ENCODE data around the gene RNF144A.

Gene RNF144A

GRCh38 chr2:6966446-6966940, 49.3 kb downstream of the RNF144A start:
- TF ChIP-seq REST (IDR thresholded peaks at IDR 0.05; ENCODE audit: insufficient read depth in 1 of 2, low read depth in 2 of 2, low read length in 2 of 2) (no peak), SIN3A (IDR thresholded peaks at IDR 0.05; ENCODE audit: borderline replicate concordance, insufficient read depth, low read length) (no peak), POLR2AphosphoS5 (IDR thresholded peaks at IDR 0.05; ENCODE audit: low read depth, low read length) (no peak), TAF1 (IDR thresholded peaks at IDR 0.05; ENCODE audit: borderline replicate concordance, insufficient read depth, low read length) (no peak), FOXP2 (optimal IDR thresholded peaks at IDR 0.05; ENCODE audit: borderline replicate concordance, extremely low read depth, extremely low read length, insufficient read depth) (no peak)

DNA sequence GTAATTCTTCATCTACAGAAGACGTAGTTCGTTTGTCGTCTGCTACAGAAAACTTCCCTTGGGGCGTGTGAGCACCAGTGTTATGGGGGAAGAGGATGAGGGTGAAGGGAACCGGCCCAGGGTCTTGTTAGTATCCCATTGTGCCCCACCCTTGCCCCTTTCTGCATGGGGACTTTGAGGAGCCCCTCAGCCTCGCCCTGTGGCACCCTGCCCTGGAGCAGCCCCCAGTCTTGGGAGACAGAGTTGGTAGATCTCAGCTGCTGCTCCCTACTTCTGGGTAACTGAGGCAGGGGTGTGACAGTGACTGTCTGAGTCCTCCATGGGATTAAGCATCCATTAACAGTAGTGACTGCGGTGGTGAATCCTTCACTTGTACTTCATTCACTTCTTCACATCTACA, 50.1 kb downstream of the RNF144A start:
- TF ChIP-seq POLR2AphosphoS5 (IDR thresholded peaks at IDR 0.05; ENCODE audit: low read depth, low read length), result no peak
- no peak for TF ChIP-seq SIN3A (IDR thresholded peaks at IDR 0.05; ENCODE audit: borderline replicate concordance, insufficient read depth, low read length)
- TF ChIP-seq FOXP2 (optimal IDR thresholded peaks at IDR 0.05; ENCODE audit: borderline replicate concordance, extremely low read depth, extremely low read length, insufficient read depth), result no peak
- TF ChIP-seq REST (IDR thresholded peaks at IDR 0.05; ENCODE audit: insufficient read depth in 1 of 2, low read depth in 2 of 2, low read length in 2 of 2), result no peak

DNA sequence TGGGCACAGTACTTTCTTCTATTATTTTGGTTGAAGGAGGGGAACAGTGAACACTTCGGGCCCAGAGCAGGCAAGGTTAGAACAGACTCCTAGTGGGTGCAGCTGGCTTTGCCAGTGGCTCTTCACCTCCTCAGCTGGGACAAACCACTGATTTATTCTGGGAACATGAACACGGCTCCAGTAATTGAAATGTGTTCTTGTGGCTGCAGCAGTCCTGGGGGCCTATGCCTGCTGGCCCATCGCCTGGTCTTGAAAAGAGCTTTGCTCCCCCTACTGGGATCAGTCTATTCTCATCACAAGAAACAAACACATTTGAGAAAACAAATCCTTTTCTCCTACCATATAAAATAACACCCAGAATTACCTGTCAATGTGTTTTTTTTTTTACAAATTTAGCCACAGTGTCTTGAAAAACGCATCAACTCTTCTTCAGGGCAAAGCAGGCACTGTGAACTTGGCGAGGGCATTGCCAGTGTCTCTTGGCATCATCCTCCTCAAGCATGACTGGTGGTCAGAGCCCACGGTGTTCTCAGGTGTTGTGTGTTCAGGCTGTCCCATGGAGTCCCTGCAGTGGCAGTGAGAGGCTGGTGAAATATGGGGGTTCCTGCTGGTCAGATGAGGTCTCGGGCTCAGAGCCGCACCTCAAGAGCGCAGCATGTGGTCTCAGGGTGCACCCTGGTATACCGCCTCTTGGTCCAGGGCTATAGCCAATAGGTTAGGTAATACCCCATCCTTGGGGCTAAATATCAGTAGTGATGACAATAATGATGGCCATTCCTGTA, 51.3 kb downstream of the RNF144A start:
- no peak for TF ChIP-seq TAF1 (IDR thresholded peaks at IDR 0.05; ENCODE audit: borderline replicate concordance, insufficient read depth, low read length)

- no peak for TF ChIP-seq SIN3A (IDR thresholded peaks at IDR 0.05; ENCODE audit: borderline replicate concordance, insufficient read depth, low read length)
- no peak for TF ChIP-seq REST (IDR thresholded peaks at IDR 0.05; ENCODE audit: insufficient read depth in 1 of 2, low read depth in 2 of 2, low read length in 2 of 2)
- no peak for TF ChIP-seq TAF1 (IDR thresholded peaks at IDR 0.05; ENCODE audit: borderline replicate concordance, insufficient read depth, low read length)
- TF ChIP-seq FOXP2 (optimal IDR thresholded peaks at IDR 0.05; ENCODE audit: borderline replicate concordance, extremely low read depth, extremely low read length, insufficient read depth), result no peak
- TF ChIP-seq POLR2AphosphoS5 (IDR thresholded peaks at IDR 0.05; ENCODE audit: low read depth, low read length), result no peak
These were observed 53.3 kb downstream of the RNF144A start for GRCh38 chr2:6970551-6970950.

DNA sequence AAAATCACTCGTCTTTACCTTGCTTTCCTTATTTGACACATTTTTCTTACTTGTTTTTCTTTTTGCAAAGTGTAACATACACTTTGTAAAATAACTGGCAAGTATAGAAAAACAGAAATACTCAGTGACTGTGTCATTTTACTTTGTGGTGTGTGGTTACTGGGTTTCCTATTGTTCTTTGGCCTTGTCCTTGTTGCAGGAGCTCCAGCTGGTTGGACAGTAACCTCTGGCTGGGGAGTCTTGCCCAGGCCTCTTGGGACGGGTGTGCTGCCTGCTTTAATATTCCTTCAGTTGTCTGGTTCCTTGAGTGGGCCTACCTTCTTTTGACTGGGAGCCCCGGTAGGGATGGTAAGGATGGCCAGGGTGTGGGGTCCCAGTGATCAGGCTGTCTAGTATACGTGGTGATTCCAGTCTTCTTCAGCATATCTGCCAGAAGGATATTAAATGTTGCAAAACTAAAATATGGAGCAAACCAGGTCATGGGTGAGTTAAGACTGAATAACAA, 53.8 kb downstream of the RNF144A start:
- TF ChIP-seq FOXP2 (optimal IDR thresholded peaks at IDR 0.05; ENCODE audit: borderline replicate concordance, extremely low read depth, extremely low read length, insufficient read depth), result no peak

DNA sequence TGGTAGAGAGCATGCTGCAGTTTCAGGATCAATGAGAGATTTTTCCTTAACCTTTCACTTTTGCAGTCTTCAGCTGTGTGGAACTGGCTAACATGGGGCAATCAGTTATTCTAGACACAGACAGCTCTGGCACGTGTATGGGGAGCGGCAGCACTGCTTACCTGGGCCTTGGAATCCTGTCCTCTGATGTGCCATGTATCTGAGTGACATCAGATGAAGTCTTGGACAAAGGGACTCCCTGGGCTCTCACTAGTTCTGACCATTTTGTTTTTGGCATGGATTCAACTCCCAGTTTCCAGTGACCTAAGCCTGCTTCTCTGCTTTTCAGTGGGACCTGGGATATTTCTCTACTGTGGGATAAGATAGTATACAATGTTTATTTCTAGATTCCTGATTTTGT, 54.3 kb downstream of the RNF144A start:
- no peak for TF ChIP-seq FOXP2 (optimal IDR thresholded peaks at IDR 0.05; ENCODE audit: borderline replicate concordance, extremely low read depth, extremely low read length, insufficient read depth)
- no peak for TF ChIP-seq TAF1 (IDR thresholded peaks at IDR 0.05; ENCODE audit: borderline replicate concordance, insufficient read depth, low read length)
- no peak for TF ChIP-seq REST (IDR thresholded peaks at IDR 0.05; ENCODE audit: insufficient read depth in 1 of 2, low read depth in 2 of 2, low read length in 2 of 2)
- TF ChIP-seq POLR2AphosphoS5 (IDR thresholded peaks at IDR 0.05; ENCODE audit: low read depth, low read length), result no peak
- no peak for TF ChIP-seq SIN3A (IDR thresholded peaks at IDR 0.05; ENCODE audit: borderline replicate concordance, insufficient read depth, low read length)
